K562 (cell line): ENCODE measurements around the gene FAM200A. TPM values are rescaled to one million over a fixed set of nuclear protein-coding genes. Genes with fewer than 3 reads are reported as not detected.

ENCODE experiments used
- CSDE1 ChIP-seq, 2 experiments: fragments of 450-650 bp; IDR thresholded peaks; 2 replicates each; pipeline ENCODE4 v1.6.1; 2016; ENCODE audit warnings: mild to moderate bottlenecking in 1 of 2
- FOXA3 ChIP-seq, 2 experiments: fragments of 450-650 bp in 1 of 2; sonication (generic) in 1 of 2; formaldehyde crosslinking; IDR thresholded peaks in 1 of 2; conservative IDR thresholded peaks in 1 of 2; 2 replicates each; pipeline versions ENCODE4 v1.4.0 to v1.8.0; 2020 to 2022; ENCODE audit warnings: mild to moderate bottlenecking in 2 of 2, missing genetic modification reagents in 1 of 2
- OTX1 ChIP-seq: fragments of 450-650 bp; formaldehyde crosslinking; IDR thresholded peaks from 2 replicates; pipeline ENCODE4 v1.4.0; 2022; ENCODE audit warnings: mild to moderate bottlenecking
- RCOR1 ChIP-seq, 2 experiments: IDR thresholded peaks; 2 replicates each; pipeline ENCODE4 v1.6.1; 2012; ENCODE audit warnings: low read depth in 2 of 2, low read length in 2 of 2, borderline replicate concordance in 1 of 2, improper control_type of control experiment in 1 of 2
- SNIP1 ChIP-seq: fragments of 450-650 bp; IDR thresholded peaks from 2 replicates; pipeline ENCODE4 v1.7.1; 2017; ENCODE audit warnings: low read depth, mild to moderate bottlenecking
- STAT5B ChIP-seq: fragments of 250-450 bp; sonication (Bioruptor Pico); IDR thresholded peaks from 2 replicates; pipeline ENCODE4 v1.8.0; 2021; ENCODE audit warnings: mild to moderate bottlenecking, inconsistent platforms
- U2AF1 ChIP-seq: fragments of 200-400 bp; formaldehyde crosslinking; optimal IDR thresholded peaks from 2 replicates; pipeline ENCODE3; 2017; ENCODE audit warnings: mild to moderate bottlenecking, low read depth, low read length, moderate library complexity
- ZNF140 ChIP-seq: fragments of 250-450 bp; sonication (Bioruptor Pico); IDR thresholded peaks from 2 replicates; pipeline ENCODE4 v1.8.0; 2021; ENCODE audit warnings: moderate library complexity, mild to moderate bottlenecking, inconsistent platforms
- ZNF282 ChIP-seq: sonication (generic); formaldehyde crosslinking; IDR thresholded peaks from 2 replicates; pipeline ENCODE4 v1.8.1; 2023; ENCODE audit warnings: missing genetic modification reagents
- polyA plus RNA-seq, 8 experiments: library from polyadenylated mRNA; depleted of rRNA in 4 of 8; stranded (reverse) in 5 of 8; unstranded in 3 of 8; fragments of >200 nt; fragmentation: Nextera tagmentation in 2 of 8; fragmentation: Illumina TruSeq in 1 of 8; extraction: Ambion mirVana in 2 of 8; extraction: Trizol in 1 of 8; gene quantifications; 2 replicates each; pipeline versions ENCODE4 v1.2.1 to v1.2.3, GENCODE V29; 2011 to 2014; ENCODE audit warnings: inconsistent platforms in 1 of 8, missing spikeins in 1 of 8
- total RNA-seq, 7 experiments: library from RNA; depleted of rRNA in 6 of 7; stranded (reverse); fragments of >200 nt in 6 of 7; fragmentation: Illumina TruSeq in 2 of 7; extraction: Trizol in 2 of 7; gene quantifications; 2 replicates each; pipeline versions ENCODE4 v1.2.1 to v1.2.3, GENCODE V29; 2011 to 2021; ENCODE audit warnings: low replicate concordance in 1 of 7
- TF ChIP-seq, protein P1 (sequence below): fragments of 450-650 bp; IDR thresholded peaks from 2 replicates; pipeline ENCODE4 v1.6.1; 2017; ENCODE audit warnings: mild to moderate bottlenecking, moderate library complexity
- TF ChIP-seq, protein P2 (sequence below): sonication (generic); formaldehyde crosslinking; IDR thresholded peaks from 2 replicates; pipeline ENCODE4 v1.8.0; 2022; ENCODE audit warnings: mild to moderate bottlenecking, missing genetic modification reagents, borderline replicate concordance
- TF ChIP-seq, protein P3 (sequence below), 2 experiments: fragments of 450-650 bp in 1 of 2; sonication (generic) in 1 of 2; formaldehyde crosslinking; conservative IDR thresholded peaks; 2 replicates each; pipeline versions ENCODE4 v1.4.0 to v1.8.1; 2020 to 2022; ENCODE audit warnings: mild to moderate bottlenecking in 1 of 2, missing genetic modification reagents in 1 of 2
- TF ChIP-seq, protein P4 (sequence below): sonication (generic); formaldehyde crosslinking; IDR thresholded peaks from 2 replicates; pipeline ENCODE4 v1.8.1; 2022; ENCODE audit warnings: missing genetic modification reagents
- TF ChIP-seq, protein P5 (sequence below): fragments of 250-450 bp; sonication (Bioruptor Pico); IDR thresholded peaks from 2 replicates; pipeline ENCODE4 v1.8.0; 2021; ENCODE audit warnings: borderline replicate concordance, mild to moderate bottlenecking, moderate library complexity; ENCODE audit not compliant: poor library complexity, severe bottlenecking
- TF ChIP-seq, protein P6 (sequence below): sonication (generic); formaldehyde crosslinking; IDR thresholded peaks from 2 replicates; pipeline ENCODE4 v1.8.1; 2023; ENCODE audit warnings: mild to moderate bottlenecking, missing genetic modification reagents
- TF ChIP-seq, protein P7 (sequence below): fragments of 250-450 bp; sonication (Bioruptor Pico); IDR thresholded peaks from 2 replicates; pipeline ENCODE4 v1.5.0; 2021

Gene FAM200A
- total and polyA plus RNA-seq, 9 of the 15 experiments (the other 6 are each of a cell fraction or from before 2014, with no cell fraction given), result 3.3 to 11.2 (median 8.3) TPM

DNA sequence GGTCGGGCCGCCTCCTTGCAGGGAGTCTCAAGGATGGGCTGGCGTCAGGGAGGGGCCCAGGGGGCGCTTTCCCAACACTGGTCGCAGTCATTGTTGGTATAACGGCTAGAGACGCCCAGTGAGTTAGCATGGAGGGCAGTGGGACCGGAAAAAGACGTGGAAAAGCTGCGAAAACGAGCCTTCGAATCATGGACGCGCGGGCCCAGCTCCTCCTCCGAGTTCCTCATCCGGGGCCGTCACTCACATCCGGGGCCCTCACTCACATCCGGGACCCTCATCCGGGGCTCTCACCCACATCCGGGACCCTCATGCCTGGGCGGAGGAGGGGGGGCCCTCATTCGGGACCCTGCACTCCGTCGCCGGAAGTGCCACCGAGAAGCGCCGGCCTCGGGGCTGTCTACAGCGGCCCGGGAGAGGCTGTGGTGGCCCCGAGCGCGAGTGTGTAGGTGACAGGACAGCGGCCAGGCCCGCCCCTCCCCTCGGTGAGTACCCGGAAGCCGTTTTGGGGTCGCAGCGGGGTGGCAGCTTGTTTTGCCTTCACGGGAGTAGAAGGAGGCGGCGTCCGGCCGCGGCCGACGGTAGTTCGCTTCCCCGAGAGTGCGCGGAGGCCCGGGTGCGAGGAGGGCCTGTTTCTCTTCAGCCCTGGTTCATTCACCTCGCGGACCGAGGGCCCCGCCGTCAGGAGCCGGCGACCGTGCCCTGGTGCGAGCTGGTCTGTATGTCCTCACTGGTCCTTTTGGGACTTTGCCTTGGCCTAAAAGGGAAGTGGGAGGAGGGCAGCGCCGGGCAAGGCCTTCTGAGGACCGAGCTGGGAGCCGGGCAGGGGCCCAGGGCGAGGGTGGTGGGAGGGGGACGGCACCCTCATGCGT lies 6.6 kb upstream of the FAM200A start, which contains the start of gene ZNF655 (continued):
- TF ChIP-seq, protein P1, sequence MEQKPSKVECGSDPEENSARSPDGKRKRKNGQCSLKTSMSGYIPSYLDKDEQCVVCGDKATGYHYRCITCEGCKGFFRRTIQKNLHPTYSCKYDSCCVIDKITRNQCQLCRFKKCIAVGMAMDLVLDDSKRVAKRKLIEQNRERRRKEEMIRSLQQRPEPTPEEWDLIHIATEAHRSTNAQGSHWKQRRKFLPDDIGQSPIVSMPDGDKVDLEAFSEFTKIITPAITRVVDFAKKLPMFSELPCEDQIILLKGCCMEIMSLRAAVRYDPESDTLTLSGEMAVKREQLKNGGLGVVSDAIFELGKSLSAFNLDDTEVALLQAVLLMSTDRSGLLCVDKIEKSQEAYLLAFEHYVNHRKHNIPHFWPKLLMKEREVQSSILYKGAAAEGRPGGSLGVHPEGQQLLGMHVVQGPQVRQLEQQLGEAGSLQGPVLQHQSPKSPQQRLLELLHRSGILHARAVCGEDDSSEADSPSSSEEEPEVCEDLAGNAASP, result no peak
- TF ChIP-seq ZNF140 (no peak), FOXA3 (CRISPR knock-in tag; conservative IDR thresholded peaks at IDR 0.05 in 1 of 2, IDR thresholded peaks at IDR 0.05 in 1 of 2) (peak in 1 of 2 experiments; percentile 18; a peak in 1 of 4 replicates), SNIP1 (no peak), U2AF1 (peak; percentile 65), CSDE1 (IDR thresholded peaks at IDR 0.05) (0 out of 4 replicates have a peak, but pooled peaks of 1 of the 2 experiments have one; percentile 2), RCOR1 (IDR thresholded peaks at IDR 0.05; ENCODE audit: borderline replicate concordance in 1 of 2, low read depth in 2 of 2, low read length in 2 of 2) (peak in 1 of 2 experiments; percentile 83; a peak in 1 of 4 replicates), OTX1 (CRISPR knock-in tag) (0 out of 2 replicates have a peak, but pooled peaks have one; percentile 28), STAT5B (CRISPR knock-in tag) (no peak), ZNF282 (no peak)
- TF ChIP-seq, protein P2, sequence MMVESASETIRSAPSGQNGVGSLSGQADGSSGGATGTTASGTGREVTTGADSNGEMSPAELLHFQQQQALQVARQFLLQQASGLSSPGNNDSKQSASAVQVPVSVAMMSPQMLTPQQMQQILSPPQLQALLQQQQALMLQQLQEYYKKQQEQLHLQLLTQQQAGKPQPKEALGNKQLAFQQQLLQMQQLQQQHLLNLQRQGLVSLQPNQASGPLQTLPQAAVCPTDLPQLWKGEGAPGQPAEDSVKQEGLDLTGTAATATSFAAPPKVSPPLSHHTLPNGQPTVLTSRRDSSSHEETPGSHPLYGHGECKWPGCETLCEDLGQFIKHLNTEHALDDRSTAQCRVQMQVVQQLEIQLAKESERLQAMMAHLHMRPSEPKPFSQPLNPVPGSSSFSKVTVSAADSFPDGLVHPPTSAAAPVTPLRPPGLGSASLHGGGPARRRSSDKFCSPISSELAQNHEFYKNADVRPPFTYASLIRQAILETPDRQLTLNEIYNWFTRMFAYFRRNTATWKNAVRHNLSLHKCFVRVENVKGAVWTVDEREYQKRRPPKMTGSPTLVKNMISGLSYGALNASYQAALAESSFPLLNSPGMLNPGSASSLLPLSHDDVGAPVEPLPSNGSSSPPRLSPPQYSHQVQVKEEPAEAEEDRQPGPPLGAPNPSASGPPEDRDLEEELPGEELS (CRISPR knock-in tag), result no peak
- TF ChIP-seq, protein P3, sequence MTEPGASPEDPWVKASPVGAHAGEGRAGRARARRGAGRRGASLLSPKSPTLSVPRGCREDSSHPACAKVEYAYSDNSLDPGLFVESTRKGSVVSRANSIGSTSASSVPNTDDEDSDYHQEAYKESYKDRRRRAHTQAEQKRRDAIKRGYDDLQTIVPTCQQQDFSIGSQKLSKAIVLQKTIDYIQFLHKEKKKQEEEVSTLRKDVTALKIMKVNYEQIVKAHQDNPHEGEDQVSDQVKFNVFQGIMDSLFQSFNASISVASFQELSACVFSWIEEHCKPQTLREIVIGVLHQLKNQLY (CRISPR knock-in tag; conservative IDR thresholded peaks at IDR 0.05), result peak in 1 of 2 experiments; percentile 43; a peak in 1 of 4 replicates
- TF ChIP-seq, protein P4, sequence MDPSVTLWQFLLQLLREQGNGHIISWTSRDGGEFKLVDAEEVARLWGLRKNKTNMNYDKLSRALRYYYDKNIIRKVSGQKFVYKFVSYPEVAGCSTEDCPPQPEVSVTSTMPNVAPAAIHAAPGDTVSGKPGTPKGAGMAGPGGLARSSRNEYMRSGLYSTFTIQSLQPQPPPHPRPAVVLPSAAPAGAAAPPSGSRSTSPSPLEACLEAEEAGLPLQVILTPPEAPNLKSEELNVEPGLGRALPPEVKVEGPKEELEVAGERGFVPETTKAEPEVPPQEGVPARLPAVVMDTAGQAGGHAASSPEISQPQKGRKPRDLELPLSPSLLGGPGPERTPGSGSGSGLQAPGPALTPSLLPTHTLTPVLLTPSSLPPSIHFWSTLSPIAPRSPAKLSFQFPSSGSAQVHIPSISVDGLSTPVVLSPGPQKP, result no peak
- TF ChIP-seq, protein P5, sequence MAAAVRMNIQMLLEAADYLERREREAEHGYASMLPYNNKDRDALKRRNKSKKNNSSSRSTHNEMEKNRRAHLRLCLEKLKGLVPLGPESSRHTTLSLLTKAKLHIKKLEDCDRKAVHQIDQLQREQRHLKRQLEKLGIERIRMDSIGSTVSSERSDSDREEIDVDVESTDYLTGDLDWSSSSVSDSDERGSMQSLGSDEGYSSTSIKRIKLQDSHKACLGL, result no peak
- TF ChIP-seq, protein P6, sequence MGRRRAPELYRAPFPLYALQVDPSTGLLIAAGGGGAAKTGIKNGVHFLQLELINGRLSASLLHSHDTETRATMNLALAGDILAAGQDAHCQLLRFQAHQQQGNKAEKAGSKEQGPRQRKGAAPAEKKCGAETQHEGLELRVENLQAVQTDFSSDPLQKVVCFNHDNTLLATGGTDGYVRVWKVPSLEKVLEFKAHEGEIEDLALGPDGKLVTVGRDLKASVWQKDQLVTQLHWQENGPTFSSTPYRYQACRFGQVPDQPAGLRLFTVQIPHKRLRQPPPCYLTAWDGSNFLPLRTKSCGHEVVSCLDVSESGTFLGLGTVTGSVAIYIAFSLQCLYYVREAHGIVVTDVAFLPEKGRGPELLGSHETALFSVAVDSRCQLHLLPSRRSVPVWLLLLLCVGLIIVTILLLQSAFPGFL (CRISPR knock-in tag), result peak; percentile 85
- TF ChIP-seq, protein P7, sequence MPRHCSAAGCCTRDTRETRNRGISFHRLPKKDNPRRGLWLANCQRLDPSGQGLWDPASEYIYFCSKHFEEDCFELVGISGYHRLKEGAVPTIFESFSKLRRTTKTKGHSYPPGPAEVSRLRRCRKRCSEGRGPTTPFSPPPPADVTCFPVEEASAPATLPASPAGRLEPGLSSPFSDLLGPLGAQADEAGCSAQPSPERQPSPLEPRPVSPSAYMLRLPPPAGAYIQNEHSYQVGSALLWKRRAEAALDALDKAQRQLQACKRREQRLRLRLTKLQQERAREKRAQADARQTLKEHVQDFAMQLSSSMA (CRISPR knock-in tag), result 0 out of 2 replicates have a peak, but pooled peaks have one; percentile 57
